ENCODE results near the gene ATP23.
A peak's percentile ranks its signal among the peaks of the same experiment; 100 is the strongest.

ATP23 gene

GRCh38 chr12:57908511-57908910, 32.9 kb upstream of the ATP23 start:
- no peak for DNase-seq (ENCODE audit: low read depth)

GRCh38 chr12:57909056-57909455, 32.3 kb upstream of the ATP23 start:
- DNase-seq (ENCODE audit: low read depth), result no peak

- no peak for DNase-seq (ENCODE audit: low read depth)
Measured at GRCh38 chr12:57909611-57910010, 31.8 kb upstream of the ATP23 start.

- DNase-seq (ENCODE audit: low read depth), result no peak
Measured at GRCh38 chr12:57918147-57918546, 23.2 kb upstream of the ATP23 start.

- no peak for DNase-seq (ENCODE audit: low read depth)
Measured at GRCh38 chr12:57927086-57927485, 14.3 kb upstream of the ATP23 start.

GRCh38 chr12:57929092-57929830, 12.1 kb upstream of the ATP23 start:
- no peak for DNase-seq (ENCODE audit: low read depth)

GRCh38 chr12:57934819-57935218, 6.5 kb upstream of the ATP23 start:
- DNase-seq (ENCODE audit: low read depth), result no peak

- DNase-seq (ENCODE audit: low read depth), result no peak
Measured at GRCh38 chr12:57935331-57935730, 6.0 kb upstream of the ATP23 start.

- peak; percentile 92 for DNase-seq (ENCODE audit: low read depth)
Measured at GRCh38 chr12:57935839-57936512, 5.4 kb upstream of the ATP23 start.

GRCh38 chr12:57936513-57936883, 4.9 kb upstream of the ATP23 start:
- no peak for DNase-seq (ENCODE audit: low read depth)

- DNase-seq (ENCODE audit: low read depth), result peak; percentile 22
Measured at GRCh38 chr12:57939291-57939690, 2.1 kb upstream of the ATP23 start.

- DNase-seq (ENCODE audit: low read depth), result no peak
Measured at GRCh38 chr12:57940052-57940914, 1.1 kb upstream of the ATP23 start.

- DNase-seq (ENCODE audit: low read depth), result no peak
Measured at GRCh38 chr12:57940915-57941164, 527 bp upstream of the ATP23 start.

- DNase-seq (ENCODE audit: low read depth), result no peak
Measured at GRCh38 chr12:57943438-57944080, 2.2 kb downstream of the ATP23 start.

- no peak for DNase-seq (ENCODE audit: low read depth)
Measured at GRCh38 chr12:57944313-57945023, 3.1 kb downstream of the ATP23 start.

- DNase-seq (ENCODE audit: low read depth), result no peak
Measured at GRCh38 chr12:57952766-57953165, 11.4 kb downstream of the ATP23 start.

- DNase-seq (ENCODE audit: low read depth), result peak; percentile 38
Measured at GRCh38 chr12:57954768-57955167, 13.4 kb downstream of the ATP23 start.

GRCh38 chr12:57958061-57958657, 16.8 kb downstream of the ATP23 start:
- DNase-seq (ENCODE audit: low read depth), result no peak

- DNase-seq (ENCODE audit: low read depth), result no peak
Measured at GRCh38 chr12:57964421-57964820, 23.1 kb downstream of the ATP23 start.

- no peak for DNase-seq (ENCODE audit: low read depth)
Measured at GRCh38 chr12:57965766-57966165, 24.4 kb downstream of the ATP23 start.

- no peak for DNase-seq (ENCODE audit: low read depth)
Measured at GRCh38 chr12:57966536-57966935, 25.2 kb downstream of the ATP23 start.
